Adipocyte (in vitro differentiated cells): ENCODE measurements around the gene TIGAR.

Source experiments
- DNase-seq: peaks from one replicate; pipeline ENCODE4 v3.0.0-alpha.2; 2015; ENCODE audit warnings: low read depth
- H3K27me3 ChIP-seq: replicated peaks from 2 replicates; pipeline ENCODE4 v1.7.0; 2013; ENCODE audit warnings: mild to moderate bottlenecking, low read length, moderate library complexity; ENCODE audit not compliant: control insufficient read depth, insufficient read depth
- H3K36me3 ChIP-seq: 2 replicates; pipeline ENCODE4 v1.7.0; 2013; ENCODE audit warnings: low read length, mild to moderate bottlenecking, moderate library complexity; ENCODE audit not compliant: control insufficient read depth, insufficient read depth, severe bottlenecking
- H3K4me1 ChIP-seq: 2 replicates; pipeline ENCODE4 v1.7.0; 2013; ENCODE audit warnings: mild to moderate bottlenecking, low read length, moderate library complexity; ENCODE audit not compliant: control insufficient read depth, insufficient read depth
- H3K4me3 ChIP-seq: 2 replicates; pipeline ENCODE4 v1.7.0; 2013; ENCODE audit warnings: mild to moderate bottlenecking, low read length, moderate library complexity
- H3K9ac ChIP-seq: 2 replicates; pipeline ENCODE4 v1.7.0; 2013; ENCODE audit warnings: mild to moderate bottlenecking, low read length, moderate library complexity
- H3K9me3 ChIP-seq: 2 replicates; pipeline ENCODE4 v1.7.0; 2013; ENCODE audit warnings: mild to moderate bottlenecking, low read length, moderate library complexity; ENCODE audit not compliant: control insufficient read depth

TIGAR gene

GRCh38 chr12:4320497-4320852 is 538 bp upstream of the TIGAR start:
- Histone ChIP-seq H3K9ac (peak overlapping the region; percentile 76), H3K4me1 (peaks cover 15% of the 10 kb centered on the region), H3K4me3 (peak overlapping the region; percentile 93), H3K9me3 (no peaks in the 10 kb centered on the region), H3K36me3 (no peaks in the 10 kb centered on the region), H3K27me3 (no peaks in the 10 kb centered on the region)
- no peak for DNase-seq

- peak overlapping the region; percentile 93 for H3K4me3 ChIP-seq
- H3K9me3 ChIP-seq = no peaks in the 10 kb centered on the region
- DNase-seq = no peak
- peaks cover 24% of the 10 kb centered on the region for H3K4me1 ChIP-seq
- no peaks in the 10 kb centered on the region for H3K27me3 ChIP-seq
- H3K9ac ChIP-seq = no peak overlapping the region
- H3K36me3 ChIP-seq = no peaks in the 10 kb centered on the region
These were observed 1.7 kb downstream of the TIGAR start for GRCh38 chr12:4322726-4323125.

GRCh38 chr12:4323396-4323795 is 2.4 kb downstream of the TIGAR start:
- DNase-seq = no peak
- H3K9me3 ChIP-seq = no peaks in the 10 kb centered on the region
- no peaks in the 10 kb centered on the region for H3K36me3 ChIP-seq
- peaks cover 24% of the 10 kb centered on the region for H3K4me1 ChIP-seq
- H3K9ac ChIP-seq = peak overlapping the region; percentile 39
- no peak overlapping the region for H3K4me3 ChIP-seq
- H3K27me3 ChIP-seq = no peaks in the 10 kb centered on the region

- Histone ChIP-seq H3K4me1 (peaks cover 24% of the 10 kb centered on the region), H3K9me3 (no peaks in the 10 kb centered on the region), H3K9ac (no peak overlapping the region), H3K4me3 (no peak overlapping the region), H3K36me3 (no peaks in the 10 kb centered on the region), H3K27me3 (no peaks in the 10 kb centered on the region)
- DNase-seq = no peak
These were observed 3.4 kb downstream of the TIGAR start for GRCh38 chr12:4324366-4324765.

- no peak overlapping the region for H3K4me3 ChIP-seq
- peak; percentile 11 for DNase-seq
- H3K27me3 ChIP-seq = no peaks in the 10 kb centered on the region
- H3K9ac ChIP-seq = no peak overlapping the region
- peaks cover 19% of the 10 kb centered on the region for H3K4me1 ChIP-seq
- H3K9me3 ChIP-seq = no peaks in the 10 kb centered on the region
- H3K36me3 ChIP-seq = peaks cover 13% of the 10 kb centered on the region
These were observed 5.0 kb downstream of the TIGAR start for GRCh38 chr12:4325966-4326365.

GRCh38 chr12:4327293-4327692 is 6.3 kb downstream of the TIGAR start:
- H3K27me3 ChIP-seq = no peaks in the 10 kb centered on the region
- no peak overlapping the region for H3K9ac ChIP-seq
- no peaks in the 10 kb centered on the region for H3K9me3 ChIP-seq
- no peak overlapping the region for H3K4me3 ChIP-seq
- peaks cover 13% of the 10 kb centered on the region for H3K36me3 ChIP-seq
- H3K4me1 ChIP-seq = peaks cover 16% of the 10 kb centered on the region
- DNase-seq = no peak

GRCh38 chr12:4330203-4330602 is 9.2 kb downstream of the TIGAR start:
- Histone ChIP-seq H3K4me1 (peaks cover 9% of the 10 kb centered on the region), H3K36me3 (peaks cover 31% of the 10 kb centered on the region), H3K4me3 (no peak overlapping the region), H3K9me3 (no peaks in the 10 kb centered on the region), H3K9ac (no peak overlapping the region), H3K27me3 (no peaks in the 10 kb centered on the region)
- no peak for DNase-seq

- Histone ChIP-seq H3K27me3 (no peaks in the 10 kb centered on the region), H3K9me3 (no peaks in the 10 kb centered on the region), H3K4me3 (no peak overlapping the region), H3K36me3 (peaks cover 39% of the 10 kb centered on the region), H3K4me1 (peaks cover 4% of the 10 kb centered on the region), H3K9ac (no peak overlapping the region)
- DNase-seq = no peak
These were observed 10.2 kb downstream of the TIGAR start for GRCh38 chr12:4331221-4331620.

GRCh38 chr12:4331842-4332241 is 10.8 kb downstream of the TIGAR start:
- no peaks in the 10 kb centered on the region for H3K4me1 ChIP-seq
- no peaks in the 10 kb centered on the region for H3K27me3 ChIP-seq
- no peak for DNase-seq
- H3K36me3 ChIP-seq = peaks cover 45% of the 10 kb centered on the region
- no peak overlapping the region for H3K9ac ChIP-seq
- H3K9me3 ChIP-seq = no peaks in the 10 kb centered on the region
- no peak overlapping the region for H3K4me3 ChIP-seq

GRCh38 chr12:4346931-4347330 is 25.9 kb downstream of the TIGAR start:
- no peaks in the 10 kb centered on the region for H3K4me1 ChIP-seq
- no peaks in the 10 kb centered on the region for H3K9me3 ChIP-seq
- DNase-seq = no peak
- peaks cover 44% of the 10 kb centered on the region for H3K36me3 ChIP-seq
- H3K27me3 ChIP-seq = no peaks in the 10 kb centered on the region
- no peak overlapping the region for H3K4me3 ChIP-seq
- H3K9ac ChIP-seq = no peak overlapping the region

- peak; percentile 17 for DNase-seq
- H3K36me3 ChIP-seq = peaks cover 39% of the 10 kb centered on the region
These were observed 32.8 kb downstream of the TIGAR start for GRCh38 chr12:4353785-4354208.

More at GRCh38 chr12:4353785-4354208, 32.8 kb downstream of the TIGAR start:
- H3K27me3 ChIP-seq = no peaks in the 10 kb centered on the region
- no peak overlapping the region for H3K4me3 ChIP-seq
- no peak overlapping the region for H3K9ac ChIP-seq
- H3K9me3 ChIP-seq = peaks cover under 1% of the 10 kb centered on the region
- H3K4me1 ChIP-seq = no peaks in the 10 kb centered on the region
